ENCODE results near the gene MEG3.
"Not testable (repeated sequence)": the region's sequence is repeated elsewhere in the genome, so short reads cannot be mapped to it uniquely, and the experiment has no call there.

The MEG3 gene

DNA sequence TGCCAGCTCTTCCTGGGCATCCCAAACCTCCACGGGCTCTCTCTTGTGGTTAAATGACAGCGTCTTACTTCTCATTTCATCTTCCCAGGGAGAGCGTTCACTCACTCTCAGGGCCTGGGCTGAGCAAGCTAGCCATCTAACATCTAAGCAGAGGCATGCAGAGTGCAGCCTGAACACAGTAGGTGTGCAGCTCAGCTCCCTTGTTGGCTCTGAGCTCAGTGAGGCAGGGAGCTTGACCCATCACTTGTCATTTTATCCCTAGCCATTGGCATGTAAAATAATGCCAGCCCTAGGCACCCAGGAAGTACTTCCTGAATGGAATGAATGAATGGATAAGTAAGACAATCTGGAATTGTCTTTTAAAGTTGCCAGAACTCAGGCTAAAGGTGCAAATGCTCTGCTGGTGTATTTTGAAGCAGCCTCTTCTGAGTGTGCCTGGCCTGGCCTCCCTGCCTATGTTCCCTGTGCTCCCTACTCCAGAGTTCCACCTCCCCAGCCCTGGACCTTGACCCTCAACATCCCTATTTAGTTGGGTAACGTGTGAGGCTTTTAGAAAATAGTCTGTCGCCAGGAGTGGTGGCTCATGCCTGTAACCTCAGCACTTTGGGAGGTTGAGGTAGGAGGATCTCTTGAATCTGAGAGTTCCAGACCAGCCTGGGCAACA, 9.5 kb upstream of the MEG3 start:
- DNase-seq (ENCODE audit: low spot score): no peak

DNA sequence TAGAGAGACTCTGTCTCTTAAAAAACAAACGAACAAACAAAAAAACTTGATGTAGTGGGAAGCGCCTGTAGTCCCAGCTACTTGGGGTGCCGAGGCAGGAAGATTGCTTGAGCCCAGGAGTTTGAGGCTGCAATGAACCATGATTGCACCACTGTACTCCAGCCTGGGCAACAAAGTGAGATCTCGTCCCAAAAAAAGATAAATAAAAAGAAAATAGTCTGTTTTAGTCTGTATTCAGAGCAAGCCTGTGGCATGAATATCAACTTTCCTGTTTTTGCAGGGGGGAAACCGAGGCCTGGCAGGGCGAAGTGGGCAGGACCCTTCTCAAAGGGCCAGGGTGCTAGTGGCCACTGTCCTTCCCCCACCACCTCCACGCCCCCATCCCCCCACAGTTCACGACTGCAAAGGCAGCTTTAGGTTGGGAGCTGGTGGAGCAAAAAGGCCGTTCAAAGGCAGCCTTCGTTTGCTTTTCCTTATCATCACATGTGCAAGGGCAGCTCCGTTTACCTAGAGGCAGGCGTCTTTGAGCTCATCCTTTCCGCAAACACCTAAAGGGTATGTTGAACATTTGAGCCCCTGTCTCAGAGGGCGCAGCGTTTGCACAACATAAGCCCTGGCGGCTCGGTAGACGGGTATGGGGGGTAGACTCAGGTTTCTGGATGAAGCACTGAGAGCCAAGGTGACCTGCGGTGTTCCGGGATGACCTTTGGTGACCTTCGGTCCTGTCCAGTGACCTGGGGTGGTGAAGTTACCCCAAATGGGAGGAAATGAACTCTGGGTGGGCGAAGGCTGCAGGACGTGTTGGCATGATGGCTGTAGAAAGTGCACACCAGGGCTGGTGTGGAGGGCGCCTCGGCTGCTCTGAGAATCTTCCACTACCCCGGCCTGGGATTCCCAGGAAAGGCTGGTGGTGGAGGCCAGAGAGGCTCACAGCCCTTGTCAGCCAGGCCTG, 8.7 kb upstream of the MEG3 start:
- no peak for DNase-seq (ENCODE audit: low spot score)

DNA sequence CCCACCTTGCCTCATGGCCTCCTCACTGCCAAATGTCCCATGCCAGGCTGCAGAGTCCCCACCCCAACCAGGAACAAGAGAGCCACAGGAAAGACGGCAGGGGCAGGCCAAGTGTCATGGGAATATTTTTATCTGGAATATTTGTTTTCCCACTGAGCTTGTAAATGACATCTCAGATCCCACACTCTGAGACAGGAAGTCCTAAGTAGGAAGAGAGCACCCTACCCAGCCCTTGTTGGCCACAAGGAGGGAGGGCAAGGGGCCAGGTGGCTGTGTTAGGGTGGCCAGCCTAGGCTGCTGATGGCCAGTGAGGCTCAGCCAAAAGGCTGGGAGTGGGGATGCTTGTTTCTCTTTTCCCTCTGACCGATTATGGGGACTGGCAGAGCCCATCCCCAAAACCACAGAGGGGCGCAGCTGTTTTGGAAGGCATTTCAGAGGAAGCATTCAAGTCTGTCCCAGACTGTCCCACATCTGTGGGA, 7.7 kb upstream of the MEG3 start:
- no peak for DNase-seq (ENCODE audit: low spot score)

DNA sequence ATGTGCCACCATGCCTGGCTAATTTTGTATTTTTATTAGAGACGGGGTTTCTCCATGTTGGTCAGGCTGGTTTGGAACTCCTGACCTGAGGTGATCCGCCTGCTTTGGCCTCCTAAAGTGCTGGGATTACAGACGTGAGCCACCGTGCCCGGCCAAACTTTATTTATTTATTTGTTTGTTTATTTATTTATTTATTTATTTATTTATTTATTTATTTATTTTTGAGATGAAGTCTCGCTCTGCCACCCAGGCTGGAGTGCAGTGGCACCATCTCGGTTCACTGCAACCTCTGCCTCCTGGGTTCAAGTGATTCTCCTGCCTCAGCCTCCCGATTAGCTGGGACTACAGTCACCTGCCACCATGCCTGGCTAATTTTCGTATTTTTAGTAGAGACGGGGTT, 7.0 kb upstream of the MEG3 start:
- not testable (repeated sequence) for DNase-seq (ENCODE audit: low spot score)

DNA sequence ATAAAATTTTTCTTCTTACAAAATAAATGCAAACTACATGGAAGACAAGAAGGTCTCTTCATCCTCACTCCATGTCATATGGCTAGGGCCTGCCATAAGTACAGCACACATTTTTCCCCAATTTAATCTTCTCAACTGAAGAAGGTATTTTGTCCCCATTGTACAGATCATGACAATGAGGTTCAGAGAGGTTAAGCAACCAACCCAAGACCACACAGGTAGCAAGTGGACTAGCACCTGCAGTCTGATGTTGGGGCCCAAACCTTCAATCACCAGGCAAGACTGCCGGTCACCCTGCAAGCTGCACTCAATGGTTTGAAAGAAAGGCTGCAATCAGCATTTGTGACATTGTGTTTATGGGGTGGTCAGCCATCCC, 6.5 kb upstream of the MEG3 start:
- DNase-seq (ENCODE audit: low spot score): no peak

DNA sequence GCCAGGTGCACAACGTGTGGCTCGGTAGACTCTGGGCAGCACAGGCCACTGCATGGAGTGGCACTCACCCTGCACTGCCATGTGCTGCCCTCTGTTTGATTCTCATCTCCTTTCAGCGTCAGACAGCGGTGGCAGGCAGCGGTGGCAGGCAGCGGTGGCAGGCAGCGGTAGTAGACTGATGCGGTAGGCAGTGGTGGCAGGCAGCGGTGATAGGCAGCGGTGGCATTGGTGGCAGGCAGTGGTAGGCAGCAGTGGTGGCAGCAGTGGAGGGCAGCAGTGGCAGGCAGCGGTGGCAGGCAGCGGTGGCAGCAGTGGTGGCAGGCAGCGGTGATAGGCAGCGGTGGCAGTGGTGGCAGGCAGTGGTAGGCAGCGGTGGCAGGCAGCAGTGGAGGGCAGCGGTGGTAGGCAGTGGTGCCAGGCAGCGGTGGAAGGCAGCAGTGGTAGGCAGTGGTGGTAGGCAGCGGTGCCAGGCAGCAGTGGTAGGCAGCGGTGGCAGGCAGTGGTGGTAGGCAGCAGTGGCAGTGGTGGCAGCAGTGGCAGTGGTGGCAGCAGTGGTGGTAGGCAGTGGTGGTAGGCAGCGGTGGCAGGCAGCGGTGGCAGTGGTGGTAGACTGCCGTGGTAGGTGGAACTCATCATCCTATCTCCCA, 6.0 kb upstream of the MEG3 start:
- no peak for DNase-seq (ENCODE audit: low spot score)

DNA sequence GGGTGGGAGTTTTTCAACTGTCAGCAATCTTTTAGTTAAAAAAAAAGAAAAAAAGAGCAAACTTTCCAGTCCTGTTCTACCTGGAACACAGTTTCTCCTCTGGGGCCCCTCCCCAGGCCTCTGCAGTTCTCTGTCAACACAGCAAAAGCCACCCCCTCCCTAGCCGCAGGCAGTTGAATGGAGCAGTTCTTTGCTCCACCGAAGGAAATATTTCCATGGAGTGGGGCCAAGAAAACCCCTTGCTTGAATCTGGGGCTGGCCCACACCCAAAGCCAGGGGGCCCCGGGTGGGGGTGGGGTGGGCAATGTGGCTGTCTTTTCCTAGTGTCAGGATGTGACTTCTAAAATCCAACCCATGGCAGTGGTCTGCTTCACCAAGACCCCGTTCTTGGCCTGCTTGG, 5.0 kb upstream of the MEG3 start:
- DNase-seq (ENCODE audit: low spot score): no peak

DNA sequence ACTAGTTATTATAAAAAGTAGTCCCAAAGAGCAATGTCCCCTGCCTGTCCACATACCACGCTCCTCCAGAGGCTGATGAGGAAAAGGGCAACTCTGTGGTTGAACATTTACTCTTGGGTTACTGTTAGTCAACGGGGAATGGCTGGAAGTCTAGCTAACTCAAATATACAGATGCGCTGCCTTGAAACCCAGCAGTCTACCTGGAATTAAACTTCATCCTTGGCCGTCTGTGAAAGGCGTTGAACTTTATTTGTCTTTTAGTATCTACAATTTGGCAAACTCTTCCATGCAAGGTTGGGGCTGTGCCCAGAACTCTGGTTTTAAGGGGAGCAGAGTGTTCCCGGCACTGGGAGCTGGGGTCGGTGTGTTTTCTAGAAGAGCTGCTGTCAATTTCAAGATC, 3.9 kb upstream of the MEG3 start:
- DNase-seq (ENCODE audit: low spot score): no peak

DNA sequence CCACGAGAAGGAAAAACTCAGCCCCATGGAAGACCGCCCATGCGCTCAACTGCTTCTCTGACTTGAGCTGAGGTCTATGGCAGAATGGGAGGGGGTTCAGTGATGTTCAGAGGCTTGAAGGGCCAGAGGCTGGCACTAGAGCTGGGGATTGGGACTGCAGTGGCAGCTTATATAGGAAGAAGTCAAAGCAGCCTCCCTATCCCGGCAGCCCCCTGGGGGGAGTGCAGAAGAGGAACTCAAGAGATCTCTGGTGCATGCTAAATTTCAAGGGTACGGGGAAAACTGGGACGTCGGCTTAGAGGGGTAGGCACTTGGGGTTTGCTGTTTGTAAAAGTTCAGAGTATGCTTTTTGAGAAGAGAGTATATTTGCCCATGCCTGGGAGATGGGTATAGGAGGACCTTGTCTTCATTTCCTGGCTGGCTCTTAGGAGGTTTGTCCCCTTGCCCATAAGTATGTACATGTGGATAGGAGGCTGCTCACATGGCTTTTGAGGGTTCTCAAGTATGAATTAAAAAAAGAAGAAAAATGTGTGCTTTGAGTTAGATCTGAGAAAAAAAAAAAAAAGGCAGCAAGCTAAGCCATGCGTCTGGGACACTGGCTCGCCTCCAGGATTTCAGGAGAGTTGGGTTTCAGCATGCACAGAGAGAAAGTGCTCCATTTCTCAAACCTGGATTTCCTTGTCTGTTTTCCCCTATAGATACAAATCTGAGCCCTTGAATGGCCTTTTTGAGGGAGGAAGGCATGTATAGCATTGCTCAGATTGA, 3.2 kb upstream of the MEG3 start:
- DNase-seq (ENCODE audit: low spot score): no peak

DNA sequence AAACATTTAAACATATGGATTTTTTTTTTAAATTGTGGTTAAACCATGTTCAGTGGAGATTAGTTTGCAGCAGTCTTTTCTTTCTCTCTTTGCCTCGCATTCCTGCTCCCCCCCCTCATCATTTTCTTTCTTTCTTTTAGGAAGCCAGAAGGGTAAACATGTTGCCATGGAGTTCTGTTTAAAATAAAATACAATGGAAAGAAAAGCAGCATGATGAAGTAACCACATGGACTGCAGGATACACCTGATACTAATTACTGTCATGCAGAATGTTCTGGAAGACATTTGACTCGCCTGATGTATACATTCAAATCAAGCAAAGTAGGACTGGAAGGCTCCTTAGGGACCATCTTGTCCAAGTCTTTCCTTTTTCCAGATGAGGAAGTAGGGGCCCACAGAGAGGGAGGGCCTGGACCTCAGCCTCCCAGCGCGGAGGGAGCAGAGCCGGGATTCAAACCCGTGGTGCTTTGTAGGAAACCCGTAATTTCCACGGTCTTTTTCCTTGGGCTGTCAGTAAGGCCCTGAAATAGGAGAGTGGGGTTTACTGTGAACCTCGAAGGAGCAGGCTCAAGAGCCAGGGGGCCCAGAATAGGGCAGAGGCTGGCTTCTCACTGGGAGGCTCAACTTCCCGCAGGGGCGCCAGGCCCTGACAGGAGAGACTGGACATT, 2.4 kb upstream of the MEG3 start:
- no peak for DNase-seq (ENCODE audit: low spot score)

DNA sequence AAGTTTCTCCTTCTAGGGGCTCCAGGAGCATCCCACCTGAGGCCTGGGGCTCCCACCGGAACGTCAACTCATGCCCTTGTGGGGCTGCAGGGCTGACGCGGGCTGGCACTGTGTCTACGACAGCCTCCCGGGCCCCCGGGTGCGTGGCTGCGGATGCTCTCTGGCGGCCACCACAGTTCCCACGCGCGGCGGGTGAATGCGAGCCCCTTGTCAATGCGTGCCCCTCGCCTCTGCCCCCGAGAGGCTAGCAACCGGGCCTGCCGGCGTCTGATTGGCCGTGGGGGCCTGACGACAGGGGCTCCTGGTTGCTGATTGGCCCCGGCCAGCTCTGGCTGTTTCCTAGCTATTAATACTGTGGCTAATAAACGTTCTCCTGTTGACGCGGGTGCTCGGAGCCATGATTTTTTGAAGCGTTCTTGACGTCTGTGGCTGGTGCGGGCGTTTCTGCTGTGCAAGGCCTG, 1.8 kb upstream of the MEG3 start:
- DNase-seq (ENCODE audit: low spot score): no peak

DNA sequence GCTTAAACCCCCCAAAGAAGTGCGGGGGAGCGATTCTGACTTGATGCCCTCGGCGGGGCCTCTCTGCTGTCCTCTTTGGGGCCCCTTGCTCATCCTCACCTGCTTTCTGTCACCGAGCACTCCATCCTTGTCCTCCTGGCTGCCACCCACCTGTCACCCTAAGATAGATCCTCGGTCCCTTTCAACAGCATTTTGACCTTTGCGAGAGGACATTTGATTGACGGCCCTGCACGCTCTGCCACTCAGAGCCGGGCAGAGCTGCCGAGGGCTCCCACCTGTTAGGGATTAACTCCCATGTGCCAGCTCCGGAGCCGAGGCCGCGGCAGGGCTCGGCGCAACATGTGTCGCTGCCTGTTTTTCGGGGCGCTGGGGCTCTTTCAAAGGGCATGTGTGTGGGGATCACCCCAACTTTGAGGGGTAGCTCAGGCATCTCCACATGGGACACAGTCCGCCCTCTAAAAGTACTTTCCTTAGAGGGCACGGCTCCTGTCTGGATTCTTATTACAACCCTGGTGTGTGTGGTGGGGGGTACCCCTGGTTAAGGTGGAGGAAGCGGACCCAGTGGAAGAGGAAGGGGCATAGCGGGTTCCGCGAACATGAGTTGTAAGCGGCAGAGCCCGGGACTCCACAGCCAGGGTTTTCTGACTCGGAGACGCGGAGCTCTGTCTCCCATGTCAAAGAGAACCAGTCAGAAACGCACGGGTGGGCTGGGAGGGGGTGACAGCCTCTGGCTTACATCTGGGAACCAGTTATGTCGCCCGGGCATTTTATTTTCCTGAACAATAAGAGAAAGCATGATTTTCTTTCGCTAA, 811 bp upstream of the MEG3 start:
- DNase-seq (ENCODE audit: low spot score): no peak

DNA sequence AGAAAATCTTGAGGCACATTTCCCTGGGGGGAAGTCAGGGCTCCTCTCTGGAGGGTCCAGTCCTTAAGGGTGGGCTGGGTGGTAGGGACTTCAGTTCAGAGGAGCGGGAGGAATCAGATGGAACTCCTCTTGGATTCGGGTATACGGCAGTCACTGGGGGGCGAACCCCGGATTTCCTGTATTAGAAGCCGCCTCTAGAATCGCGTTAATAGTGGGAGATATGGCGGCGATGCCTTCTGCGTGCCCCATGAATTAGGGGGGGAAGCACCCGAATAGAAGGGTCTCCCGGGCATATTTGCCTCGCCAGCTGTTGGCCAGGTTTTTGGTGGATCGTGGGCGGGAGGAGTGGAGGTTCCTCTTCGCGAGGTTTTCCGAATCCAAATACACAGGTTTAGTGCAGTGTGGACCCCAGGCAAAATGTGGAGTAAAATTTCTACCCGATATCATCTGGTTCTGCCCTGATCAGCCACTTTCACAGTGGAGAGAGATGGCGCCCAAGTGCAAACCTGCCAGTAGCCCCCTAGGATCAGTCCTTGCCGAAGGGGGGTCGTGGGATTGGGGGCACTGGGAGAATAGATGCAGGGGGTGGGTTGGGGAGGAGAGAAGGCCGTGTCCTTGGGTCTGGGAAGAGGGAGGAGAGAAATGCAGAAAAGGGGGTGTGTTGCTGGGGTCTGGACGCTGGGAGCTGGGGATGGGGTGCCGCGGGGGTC, 628 bp downstream of the MEG3 start:
- no peak for DNase-seq (ENCODE audit: low spot score)

DNA sequence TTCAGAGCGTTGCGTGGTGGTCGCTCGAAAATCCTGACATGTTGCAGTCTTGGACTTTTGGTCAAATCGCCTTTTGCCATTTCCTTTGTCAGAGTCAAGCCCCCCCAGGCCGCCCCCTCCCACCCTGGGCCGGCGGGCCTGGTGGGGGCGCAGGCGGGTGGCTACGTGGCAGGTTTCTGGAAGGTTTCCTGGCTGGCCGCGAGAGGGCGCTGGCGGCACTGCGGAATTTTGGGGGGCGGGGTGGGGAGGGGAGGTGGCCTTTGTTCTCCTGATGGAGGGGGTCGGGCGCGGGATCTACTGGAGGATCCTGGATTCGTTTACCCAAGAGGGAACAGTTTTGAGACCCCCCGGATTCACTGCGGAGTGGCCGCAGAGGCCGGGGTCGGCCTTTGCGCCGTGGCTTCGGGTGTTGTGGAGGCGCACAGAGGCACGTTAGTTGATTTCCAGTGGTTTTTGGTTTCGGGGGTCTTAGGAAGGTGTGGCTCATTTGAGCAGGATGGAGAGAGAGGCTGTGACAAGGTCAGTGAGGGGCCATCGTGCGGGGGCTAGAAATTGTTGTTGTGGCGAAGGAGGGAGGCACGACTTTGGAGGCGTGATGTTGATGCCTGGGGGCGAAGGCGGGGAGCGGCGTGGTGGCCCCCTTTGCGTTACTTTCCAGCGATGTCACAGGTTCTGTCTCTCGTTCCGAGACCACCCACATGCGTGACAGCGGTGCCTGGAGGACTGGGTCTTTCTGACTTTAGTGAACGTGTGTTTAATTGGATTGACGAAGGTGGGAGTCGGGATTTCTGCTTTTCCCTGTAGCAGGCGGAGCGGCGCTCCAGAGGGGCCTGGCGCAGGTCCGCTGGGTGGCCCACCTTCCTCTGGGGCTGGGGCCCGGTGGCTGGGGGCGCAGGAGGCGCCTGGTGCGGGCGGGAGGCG, 1.4 kb downstream of the MEG3 start:
- no peak for DNase-seq (ENCODE audit: low spot score)

DNA sequence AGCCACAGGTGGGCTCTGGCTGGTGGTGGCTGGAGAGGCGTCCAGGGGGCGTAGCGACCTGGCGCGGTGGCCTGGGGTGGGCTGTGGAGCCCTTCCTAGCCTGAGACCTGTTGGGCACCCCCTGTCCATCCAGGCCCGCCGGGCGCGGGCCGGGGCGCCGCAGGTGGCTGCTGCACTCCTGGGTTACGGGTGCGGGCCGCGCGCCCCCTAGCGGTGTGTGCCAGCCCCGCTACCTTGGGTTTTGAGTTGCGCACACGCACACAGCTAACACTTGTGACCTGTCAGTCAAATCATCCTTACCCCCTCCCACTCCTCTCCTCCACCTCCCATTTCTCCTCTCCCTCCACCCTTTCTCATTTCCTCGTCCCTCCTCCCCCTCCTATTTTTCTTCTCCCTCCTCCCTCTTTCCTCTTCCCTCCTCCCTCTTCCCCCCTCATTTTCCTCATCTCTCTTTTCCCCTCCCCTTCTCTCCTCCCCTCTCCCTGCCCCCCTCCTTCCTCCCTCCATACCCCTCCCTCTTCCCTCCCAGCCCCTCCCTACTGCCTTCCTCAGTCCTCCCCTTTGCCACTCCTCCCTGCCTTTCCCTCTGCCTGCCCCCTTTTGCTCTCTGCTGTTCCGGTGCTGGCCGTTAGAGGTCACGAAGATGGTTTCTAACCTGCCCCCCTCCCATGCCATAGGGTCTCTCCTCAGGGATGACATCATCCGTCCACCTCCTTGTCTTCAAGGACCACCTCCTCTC, 2.3 kb downstream of the MEG3 start:
- DNase-seq (ENCODE audit: low spot score): peak; percentile 15

DNA sequence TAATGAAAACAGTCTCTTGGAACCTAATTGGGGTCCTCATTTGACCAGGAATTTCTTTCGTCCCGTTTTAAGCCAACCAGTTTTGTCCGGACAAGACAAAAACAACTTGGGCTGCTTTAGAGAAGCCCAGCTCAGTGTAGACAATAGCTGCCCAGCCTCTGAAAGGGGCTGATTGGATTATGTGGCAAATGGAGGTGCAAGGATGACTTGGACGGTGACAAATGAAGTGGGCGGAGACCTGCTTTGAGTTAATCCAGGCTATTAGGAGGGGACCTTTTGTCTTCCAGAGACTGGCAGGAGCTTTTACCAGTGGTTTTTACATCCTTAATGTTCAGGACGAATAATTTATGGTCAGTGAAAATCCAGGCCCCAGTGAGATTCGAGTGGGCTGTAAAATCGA, 4.8 kb downstream of the MEG3 start:
- no peak for DNase-seq (ENCODE audit: low spot score)

DNA sequence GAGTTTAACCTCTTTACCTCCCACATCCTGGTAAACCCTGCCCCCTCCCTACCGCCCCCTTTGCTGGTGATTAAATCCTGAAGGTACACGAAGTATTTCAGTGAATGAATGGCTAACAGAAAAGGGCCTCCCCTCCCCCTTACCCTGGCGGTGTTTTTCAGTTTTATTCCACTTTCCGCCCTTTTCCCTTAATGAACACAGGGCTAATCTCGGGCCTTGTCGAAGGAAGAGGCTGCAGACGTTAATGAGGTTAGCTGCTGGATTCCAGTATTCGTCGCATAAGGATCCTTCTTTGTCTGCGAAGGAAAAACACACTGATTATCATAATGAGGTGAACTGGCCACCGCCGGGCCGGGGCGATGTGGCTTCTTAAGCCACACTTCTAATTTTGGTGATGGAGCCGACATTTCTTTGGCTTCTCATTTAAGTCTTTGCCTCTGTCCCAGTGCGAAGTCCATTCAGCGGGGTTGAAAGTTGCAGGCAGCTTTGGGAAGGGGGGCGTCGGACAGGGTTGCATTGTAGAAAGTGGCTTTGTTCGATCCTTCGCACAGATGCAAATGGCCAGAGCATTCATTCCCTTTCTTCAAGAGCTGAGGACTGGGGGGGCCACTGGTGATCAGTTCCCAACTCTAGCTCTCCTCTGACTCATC, 6.5 kb downstream of the MEG3 start:
- no peak for DNase-seq (ENCODE audit: low spot score)
